ENCODE measurements around the gene DNAJC16. TPM values are rescaled to one million over a fixed set of nuclear protein-coding genes. Genes with fewer than 3 reads are reported as not detected.

Gene DNAJC16
- total RNA-seq, 1 donor from 2014 or later, result 26.3 TPM

DNA sequence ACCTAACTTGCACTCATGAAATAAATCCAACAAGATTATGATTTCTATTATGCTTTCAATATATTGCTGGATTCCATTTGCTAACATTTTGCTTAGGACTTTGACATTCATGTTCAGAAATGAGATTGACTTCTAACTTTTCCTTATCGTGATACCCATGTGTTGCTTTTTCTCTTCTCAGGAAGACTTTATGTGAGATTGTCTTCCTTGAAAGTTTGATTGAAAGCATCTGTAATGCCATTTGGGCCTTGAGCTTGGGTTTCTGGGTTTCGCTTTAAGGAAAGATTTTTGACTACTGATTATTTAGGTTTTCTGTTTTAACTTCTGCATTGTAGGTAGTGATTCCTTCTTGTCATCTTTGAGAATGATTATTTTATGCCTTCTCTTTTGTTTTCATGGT is 30.4 kb downstream of the DNAJC16 start:
- Mint-ChIP-seq H3K4me3 (no peak overlapping the region), H3K9me3 (no peaks in the 10 kb centered on the region), H3K27ac (no peak overlapping the region), H3K36me3 (peaks cover 8% of the 10 kb centered on the region), H3K27me3 (no peaks in the 10 kb centered on the region), H3K4me1 (ENCODE audit: unreplicated experiment) (no peaks in the 10 kb centered on the region)
- DNase-seq (ENCODE audit: extremely low spot score, unreplicated experiment), result no peak
- TF ChIP-seq, protein P1, sequence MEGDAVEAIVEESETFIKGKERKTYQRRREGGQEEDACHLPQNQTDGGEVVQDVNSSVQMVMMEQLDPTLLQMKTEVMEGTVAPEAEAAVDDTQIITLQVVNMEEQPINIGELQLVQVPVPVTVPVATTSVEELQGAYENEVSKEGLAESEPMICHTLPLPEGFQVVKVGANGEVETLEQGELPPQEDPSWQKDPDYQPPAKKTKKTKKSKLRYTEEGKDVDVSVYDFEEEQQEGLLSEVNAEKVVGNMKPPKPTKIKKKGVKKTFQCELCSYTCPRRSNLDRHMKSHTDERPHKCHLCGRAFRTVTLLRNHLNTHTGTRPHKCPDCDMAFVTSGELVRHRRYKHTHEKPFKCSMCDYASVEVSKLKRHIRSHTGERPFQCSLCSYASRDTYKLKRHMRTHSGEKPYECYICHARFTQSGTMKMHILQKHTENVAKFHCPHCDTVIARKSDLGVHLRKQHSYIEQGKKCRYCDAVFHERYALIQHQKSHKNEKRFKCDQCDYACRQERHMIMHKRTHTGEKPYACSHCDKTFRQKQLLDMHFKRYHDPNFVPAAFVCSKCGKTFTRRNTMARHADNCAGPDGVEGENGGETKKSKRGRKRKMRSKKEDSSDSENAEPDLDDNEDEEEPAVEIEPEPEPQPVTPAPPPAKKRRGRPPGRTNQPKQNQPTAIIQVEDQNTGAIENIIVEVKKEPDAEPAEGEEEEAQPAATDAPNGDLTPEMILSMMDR (conservative IDR thresholded peaks at IDR 0.05), result no peak

DNA sequence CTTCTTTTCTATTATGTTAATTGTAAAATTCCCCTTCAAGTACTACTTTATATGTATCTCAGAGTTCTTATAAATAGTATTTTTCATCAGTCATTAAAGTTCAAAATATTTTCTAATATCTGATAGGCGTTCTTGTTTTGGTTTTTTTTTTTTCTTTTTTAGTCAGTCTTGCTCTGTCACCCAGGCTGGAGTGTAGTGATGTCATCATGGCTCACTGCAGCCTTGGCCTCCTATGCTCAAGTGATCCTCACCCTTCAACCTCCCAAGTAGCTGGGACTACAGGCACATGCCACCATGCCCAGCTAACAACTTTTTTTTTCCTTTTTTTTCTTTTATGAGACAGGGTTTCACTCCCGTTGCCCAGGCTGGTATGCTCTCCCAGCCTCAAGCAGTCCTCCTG is 30.9 kb downstream of the DNAJC16 start:
- H3K27me3 Mint-ChIP-seq, result no peaks in the 10 kb centered on the region
- H3K9me3 Mint-ChIP-seq, result no peaks in the 10 kb centered on the region
- TF ChIP-seq, protein P1 (conservative IDR thresholded peaks at IDR 0.05), result no peak
- H3K27ac Mint-ChIP-seq, result no peak overlapping the region
- H3K36me3 Mint-ChIP-seq, result peaks cover 8% of the 10 kb centered on the region
- no peak overlapping the region for H3K4me3 Mint-ChIP-seq
- no peak for DNase-seq (ENCODE audit: extremely low spot score, unreplicated experiment)
- no peaks in the 10 kb centered on the region for H3K4me1 Mint-ChIP-seq (ENCODE audit: unreplicated experiment)

DNA sequence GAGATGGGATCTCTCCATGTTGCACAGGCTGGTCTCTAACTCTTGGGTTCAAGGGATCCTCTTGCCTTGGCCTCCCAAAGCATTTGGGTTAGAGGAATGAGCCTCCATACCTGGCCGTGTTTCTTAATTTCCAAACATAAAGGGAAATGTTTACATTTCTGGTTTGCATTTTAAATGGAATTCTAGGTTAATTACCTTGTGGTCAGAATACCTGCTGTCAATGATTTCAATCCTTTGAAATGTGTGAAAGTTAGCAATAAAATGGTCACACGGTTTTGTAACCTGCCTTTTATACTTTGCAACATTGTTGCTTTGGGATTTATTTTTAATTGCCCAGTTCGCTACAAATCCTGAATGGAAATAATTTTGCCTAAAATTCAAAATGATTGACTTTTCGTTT is 31.9 kb downstream of the DNAJC16 start:
- H3K4me3 Mint-ChIP-seq, result no peak overlapping the region
- no peaks in the 10 kb centered on the region for H3K4me1 Mint-ChIP-seq (ENCODE audit: unreplicated experiment)
- H3K9me3 Mint-ChIP-seq, result no peaks in the 10 kb centered on the region
- no peak overlapping the region for H3K27ac Mint-ChIP-seq
- peaks cover 8% of the 10 kb centered on the region for H3K36me3 Mint-ChIP-seq
- DNase-seq (ENCODE audit: extremely low spot score, unreplicated experiment), result no peak
- H3K27me3 Mint-ChIP-seq, result no peaks in the 10 kb centered on the region
- TF ChIP-seq, protein P1 (conservative IDR thresholded peaks at IDR 0.05), result no peak

DNA sequence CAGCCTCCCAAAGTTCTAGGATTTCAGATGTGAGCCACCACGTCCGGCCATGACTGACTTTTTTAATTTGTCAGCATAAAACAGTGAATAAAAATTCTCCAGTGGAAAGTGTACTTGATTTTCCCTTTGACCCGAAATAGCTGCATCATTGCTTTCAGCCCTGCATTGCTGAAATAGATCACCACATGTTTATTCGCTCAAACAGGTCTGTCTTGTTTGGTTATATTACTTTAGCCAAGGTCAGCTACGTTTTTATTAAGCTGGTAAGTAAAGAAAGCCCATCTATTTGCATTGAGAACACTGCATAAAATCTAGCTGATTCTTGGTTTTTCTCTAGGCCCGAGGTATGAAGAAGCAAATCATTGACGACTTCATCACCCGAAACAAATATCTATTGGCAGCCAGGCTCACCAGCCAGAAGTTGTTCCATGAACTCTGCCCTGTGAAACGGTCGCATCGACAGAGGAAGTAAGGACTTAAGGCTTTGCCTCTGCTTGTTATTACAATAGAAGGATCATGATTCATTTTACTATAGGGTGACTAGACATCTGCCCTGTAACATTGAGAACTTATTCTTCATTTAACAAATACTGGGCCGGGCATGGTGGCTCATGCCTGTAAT is 32.7 kb downstream of the DNAJC16 start:
- TF ChIP-seq, protein P1 (conservative IDR thresholded peaks at IDR 0.05), result no peak
- H3K27ac Mint-ChIP-seq, result peak overlapping the region; percentile 76
- H3K9me3 Mint-ChIP-seq, result no peaks in the 10 kb centered on the region
- DNase-seq (ENCODE audit: extremely low spot score, unreplicated experiment), result no peak
- H3K4me1 Mint-ChIP-seq (ENCODE audit: unreplicated experiment), result no peaks in the 10 kb centered on the region
- H3K27me3 Mint-ChIP-seq, result no peaks in the 10 kb centered on the region
- H3K4me3 Mint-ChIP-seq, result no peak overlapping the region
- H3K36me3 Mint-ChIP-seq, result peaks cover 13% of the 10 kb centered on the region

DNA sequence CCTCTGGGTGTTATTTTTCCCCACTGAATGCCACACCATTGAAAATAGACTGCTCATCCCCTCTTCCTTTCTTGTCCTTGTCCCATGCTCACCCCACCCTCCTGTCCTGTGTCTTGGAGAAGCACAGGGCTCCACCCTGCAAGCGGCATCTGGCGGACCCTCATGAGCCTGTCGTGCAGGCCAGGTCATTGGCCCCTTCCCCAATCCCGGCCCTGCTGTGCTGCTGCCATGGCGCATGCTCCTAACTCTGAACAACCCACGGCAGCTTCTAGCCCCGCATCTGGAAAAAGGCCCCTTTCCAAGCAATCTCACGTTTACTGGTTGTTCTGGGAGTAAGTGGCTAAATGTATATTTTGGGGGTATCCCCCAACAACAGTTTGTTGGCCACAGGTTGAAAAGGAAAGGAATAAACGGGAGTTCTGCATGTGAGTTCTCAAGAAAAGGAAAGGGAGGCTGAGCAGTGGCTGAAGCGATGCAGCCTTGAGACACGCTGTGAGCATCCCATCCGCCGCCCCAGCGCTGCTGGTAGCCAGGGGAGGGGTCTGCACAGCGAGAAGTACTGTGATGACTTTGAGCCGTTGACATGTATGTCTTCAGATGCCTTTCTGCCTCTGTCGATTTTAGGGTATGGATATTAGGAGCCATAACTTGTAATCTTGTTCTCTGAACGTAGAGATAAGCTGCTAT is 41.9 kb downstream of the DNAJC16 start:
- H3K9me3 Mint-ChIP-seq, result no peaks in the 10 kb centered on the region
- peaks cover 27% of the 10 kb centered on the region for H3K36me3 Mint-ChIP-seq
- DNase-seq (ENCODE audit: extremely low spot score, unreplicated experiment), result no peak
- no peaks in the 10 kb centered on the region for H3K27me3 Mint-ChIP-seq
- no peaks in the 10 kb centered on the region for H3K4me1 Mint-ChIP-seq (ENCODE audit: unreplicated experiment)
- TF ChIP-seq, protein P1 (conservative IDR thresholded peaks at IDR 0.05), result no peak
- no peak overlapping the region for H3K4me3 Mint-ChIP-seq
- no peak overlapping the region for H3K27ac Mint-ChIP-seq

Data from type B pancreatic cell (in vitro differentiated cells).